ENCODE measurements around the gene NAV1.
"Not testable (repeated sequence)": the region's sequence is repeated elsewhere in the genome, so short reads cannot be mapped to it uniquely, and the experiment has no call there.

NAV1 gene

GRCh38 chr1:201538612-201539551 is at the start of gene NAV1:
TSS of gene NAV1 (plus strand) at chr1:201539127. CDS start at chr1:201622885, 83,758 bp downstream.
- FAIRE-seq (no peak), DNase-seq (ENCODE audit: insufficient read length, low spot score) (peak; percentile 74)
- peak; percentile 72 for TF ChIP-seq POLR2A (IDR thresholded peaks at IDR 0.05; ENCODE audit: low read depth, low read length)

- FAIRE-seq = no peak
- DNase-seq (ENCODE audit: insufficient read length, low spot score) = no peak
Observed at GRCh38 chr1:201489643-201490261, 49.2 kb upstream of the NAV1 start.

GRCh38 chr1:201490708-201491131 is 48.2 kb upstream of the NAV1 start:
- DNase-seq (ENCODE audit: insufficient read length, low spot score) = no peak
- no peak for FAIRE-seq
- TF ChIP-seq POLR2A (IDR thresholded peaks at IDR 0.05; ENCODE audit: low read depth, low read length) = no peak

More at GRCh38 chr1:201489643-201490261, 49.2 kb upstream of the NAV1 start:
- TF ChIP-seq POLR2A (IDR thresholded peaks at IDR 0.05; ENCODE audit: low read depth, low read length) = no peak

GRCh38 chr1:201491896-201492511 is 46.9 kb upstream of the NAV1 start:
- DNase-seq (ENCODE audit: insufficient read length, low spot score) (no peak), FAIRE-seq (no peak)
- no peak for TF ChIP-seq POLR2A (IDR thresholded peaks at IDR 0.05; ENCODE audit: low read depth, low read length)

GRCh38 chr1:201493026-201493656 is 45.8 kb upstream of the NAV1 start:
- not testable (repeated sequence) for FAIRE-seq; DNase-seq (ENCODE audit: insufficient read length, low spot score)
- 0 out of 2 replicates have a peak, but pooled peaks have one; percentile 17 for TF ChIP-seq POLR2A (IDR thresholded peaks at IDR 0.05; ENCODE audit: low read depth, low read length)

GRCh38 chr1:201493757-201494617 is 44.9 kb upstream of the NAV1 start:
- TF ChIP-seq POLR2A (IDR thresholded peaks at IDR 0.05; ENCODE audit: low read depth, low read length) = no peak
- no peak for DNase-seq (ENCODE audit: insufficient read length, low spot score)
- no peak for FAIRE-seq

- no peak for TF ChIP-seq POLR2A (IDR thresholded peaks at IDR 0.05; ENCODE audit: low read depth, low read length)
- DNase-seq (ENCODE audit: insufficient read length, low spot score) = no peak
- FAIRE-seq = no peak
Observed at GRCh38 chr1:201495551-201496295, 43.2 kb upstream of the NAV1 start.

GRCh38 chr1:201496296-201496690 is 42.6 kb upstream of the NAV1 start:
- no peak for FAIRE-seq
- DNase-seq (ENCODE audit: insufficient read length, low spot score) = no peak
- no peak for TF ChIP-seq POLR2A (IDR thresholded peaks at IDR 0.05; ENCODE audit: low read depth, low read length)

GRCh38 chr1:201497935-201498509 is 40.9 kb upstream of the NAV1 start:
- FAIRE-seq (no peak), DNase-seq (ENCODE audit: insufficient read length, low spot score) (no peak)
- TF ChIP-seq POLR2A (IDR thresholded peaks at IDR 0.05; ENCODE audit: low read depth, low read length) = no peak

- FAIRE-seq (no peak), DNase-seq (ENCODE audit: insufficient read length, low spot score) (no peak)
- TF ChIP-seq POLR2A (IDR thresholded peaks at IDR 0.05; ENCODE audit: low read depth, low read length) = no peak
Observed at GRCh38 chr1:201498621-201499020, 40.3 kb upstream of the NAV1 start.

GRCh38 chr1:201499191-201499590 is 39.7 kb upstream of the NAV1 start:
- no peak for FAIRE-seq
- no peak for DNase-seq (ENCODE audit: insufficient read length, low spot score)
- no peak for TF ChIP-seq POLR2A (IDR thresholded peaks at IDR 0.05; ENCODE audit: low read depth, low read length)

Measured in H54 (cell line).